Measurements from ENCODE around the gene ADIPOR1. TPM values are rescaled to one million over a fixed set of nuclear protein-coding genes. Genes with fewer than 3 reads are reported as not detected.
A peak's percentile ranks its signal among the peaks of the same experiment; 100 is the strongest.
"Not testable (repeated sequence)": the region's sequence is repeated elsewhere in the genome, so short reads cannot be mapped to it uniquely, and the experiment has no call there.

The ADIPOR1 gene
- total RNA-seq, 1 donor from 2014 or later, result 141 TPM

DNA sequence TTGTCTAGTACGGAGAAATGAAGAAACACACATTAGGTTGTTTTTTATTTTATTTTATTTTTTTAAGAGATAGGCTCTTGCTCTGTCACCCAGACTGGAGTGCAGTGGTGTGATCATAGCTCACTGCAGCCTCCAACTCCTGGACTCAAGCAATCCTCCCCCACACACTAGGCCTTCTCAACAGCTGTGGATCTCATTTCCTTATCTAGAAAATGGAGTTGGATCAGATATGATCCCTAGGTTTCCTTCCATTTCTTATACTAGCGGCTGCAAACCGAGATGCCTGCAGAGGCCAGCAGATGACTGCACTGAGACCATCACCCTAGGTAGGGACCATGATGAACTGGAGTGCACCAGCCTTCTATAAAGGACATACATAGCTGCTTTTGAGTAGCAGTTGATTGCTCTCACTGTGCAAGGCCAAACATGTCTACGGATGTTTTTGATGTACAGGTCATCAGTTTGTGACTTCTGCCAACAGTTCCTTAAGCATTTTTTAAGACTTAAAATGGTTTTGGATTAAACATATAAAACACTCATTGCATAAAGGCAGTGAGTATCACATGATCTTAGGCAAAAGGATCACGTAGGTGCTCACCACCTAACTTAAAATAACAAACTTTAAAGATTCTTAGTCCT is 19.7 kb downstream of the ADIPOR1 start:
- DNase-seq (ENCODE audit: low read depth in 2 of 2), result no peak

- DNase-seq (ENCODE audit: low read depth in 2 of 2), result not testable (repeated sequence)
These were observed 21.7 kb downstream of the ADIPOR1 start for GRCh38 chr1:202936409-202936808.

- DNase-seq (ENCODE audit: low read depth in 2 of 2), result no peak
These were observed 22.3 kb downstream of the ADIPOR1 start for GRCh38 chr1:202935844-202936243.

DNA sequence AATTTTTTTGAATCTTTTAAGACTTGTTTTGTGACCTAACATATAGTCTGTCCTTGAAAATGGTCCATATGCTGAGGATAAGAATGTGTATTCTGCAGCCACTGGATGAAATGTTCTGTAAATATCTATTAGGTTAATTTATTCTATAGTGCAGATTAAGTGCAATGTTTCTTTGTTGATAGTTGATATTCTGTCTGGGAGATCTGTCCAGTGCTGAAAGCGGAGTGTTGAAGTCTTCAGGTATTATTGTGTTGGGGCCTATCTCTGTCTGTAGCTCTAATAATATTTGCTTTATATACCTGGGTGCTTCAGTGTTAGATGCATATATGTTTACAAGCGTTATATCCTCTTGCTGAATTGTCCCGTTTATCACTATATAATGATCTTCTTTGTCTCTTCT is 23.4 kb downstream of the ADIPOR1 start:
- DNase-seq (ENCODE audit: low read depth in 2 of 2), result no peak

GRCh38 chr1:202932476-202932875 is 25.6 kb downstream of the ADIPOR1 start:
- DNase-seq (ENCODE audit: low read depth in 2 of 2), result no peak

GRCh38 chr1:202926581-202927491 is 31.3 kb downstream of the ADIPOR1 start, which contains the start of gene KLHL12:
Gene KLHL12, minus strand, starts transcription at chr1:202927234. Its CDS starts 2,072 bp downstream, at chr1:202925162.
- DNase-seq (ENCODE audit: low read depth in 2 of 2), result peak; percentile 98 to 99

- no peak for DNase-seq (ENCODE audit: low read depth in 2 of 2)
These were observed 34.6 kb downstream of the ADIPOR1 start for GRCh38 chr1:202923533-202923932.

GRCh38 chr1:202919615-202920014 is 38.5 kb downstream of the ADIPOR1 start:
- DNase-seq (ENCODE audit: low read depth in 2 of 2), result no peak

- no peak for DNase-seq (ENCODE audit: low read depth in 2 of 2)
These were observed 43.0 kb downstream of the ADIPOR1 start for GRCh38 chr1:202915146-202915545.

- DNase-seq (ENCODE audit: low read depth in 2 of 2), result not testable (repeated sequence)
These were observed 45.6 kb downstream of the ADIPOR1 start for GRCh38 chr1:202912476-202912875.

- DNase-seq (ENCODE audit: low read depth in 2 of 2), result no peak
These were observed 48.6 kb downstream of the ADIPOR1 start for GRCh38 chr1:202909494-202909893.

- no peak for DNase-seq (ENCODE audit: low read depth in 2 of 2)
These were observed 49.1 kb downstream of the ADIPOR1 start for GRCh38 chr1:202908998-202909397.

DNA sequence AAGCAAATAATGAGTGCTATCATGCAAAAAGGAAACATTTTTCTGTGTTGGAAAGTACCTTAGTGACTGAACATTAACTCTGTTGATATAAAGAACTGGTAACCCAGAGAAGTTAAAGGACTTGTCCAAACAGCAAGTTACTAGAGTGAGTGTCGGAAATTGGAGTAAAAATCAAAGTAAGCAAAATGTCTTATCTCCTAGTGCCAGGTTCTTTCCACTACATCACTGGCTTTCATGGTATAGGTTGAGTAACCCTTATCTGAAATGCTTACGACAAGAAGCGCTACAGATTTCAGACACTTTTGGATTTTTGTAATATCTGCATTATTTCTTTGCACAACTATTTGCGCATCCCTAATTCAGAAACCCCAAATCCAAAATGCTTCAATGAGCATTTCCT is 52.8 kb downstream of the ADIPOR1 start:
- no peak for DNase-seq (ENCODE audit: low read depth in 2 of 2)

- DNase-seq (ENCODE audit: low read depth in 2 of 2), result not testable (repeated sequence)
These were observed 54.3 kb downstream of the ADIPOR1 start for GRCh38 chr1:202903808-202904207.

GRCh38 chr1:202901555-202901954 is 56.6 kb downstream of the ADIPOR1 start:
- no peak for DNase-seq (ENCODE audit: low read depth in 2 of 2)

- no peak for DNase-seq (ENCODE audit: low read depth in 2 of 2)
These were observed 65.6 kb downstream of the ADIPOR1 start for GRCh38 chr1:202892501-202892900.

Other genes with a start within 250 kb of the ADIPOR1 start
- gene SYT2, start 247.9 kb downstream of the ADIPOR1 start, total RNA-seq, result not detected in 2 replicates
- 46.2 and 54.0 TPM in 2 replicates for gene KDM5B, start 149.9 kb downstream of the ADIPOR1 start, total RNA-seq
- not detected in 2 replicates for gene PCAT6, start 147.4 kb downstream of the ADIPOR1 start, total RNA-seq
- 9.4 and 14.3 TPM in 2 replicates for gene RABIF, start 69.2 kb downstream of the ADIPOR1 start, total RNA-seq
- 18.1 and 22.0 TPM in 2 replicates for gene KLHL12, start 31.1 kb downstream of the ADIPOR1 start, total RNA-seq
- gene CYB5R1, start 8.9 kb upstream of the ADIPOR1 start, total RNA-seq, result 24.8 and 55.2 TPM in 2 replicates
- gene TMEM183A, start 49.1 kb upstream of the ADIPOR1 start, total RNA-seq, result 62.3 and 70.0 TPM in 2 replicates
- gene PPFIA4, start 68.2 kb upstream of the ADIPOR1 start, total RNA-seq, result under 0.01 TPM in 2 replicates
- not detected in 2 replicates for gene MYOG, start 127.7 kb upstream of the ADIPOR1 start, total RNA-seq
- gene ADORA1, start 169.4 kb upstream of the ADIPOR1 start, total RNA-seq, result not detected in 2 replicates
- gene MYBPH, start 217.5 kb upstream of the ADIPOR1 start, total RNA-seq, result not detected in 2 replicates
- not detected in 2 replicates for gene CHI3L1, start 228.4 kb upstream of the ADIPOR1 start, total RNA-seq